Peyer's patch (tissue), 4 donors: ENCODE results near the gene NET1.

Experiments
- CTCF ChIP-seq, 6 experiments: fragments of 450-650 bp in 4 of 6; fragments of 200-600 bp in 2 of 6; sonication (generic) in 1 of 6; IDR thresholded peaks; one replicate each; pipeline ENCODE4 v1.5.1; 2017 to 2019; ENCODE audit warnings: antibody characterized with exemption in 6 of 6, mild to moderate bottlenecking in 3 of 6, moderate library complexity in 1 of 6
- POLR2A ChIP-seq, 2 donors: fragments of 450-650 bp; IDR thresholded peaks; one replicate each; pipeline ENCODE4 v1.5.1; 2017; ENCODE audit warnings: antibody characterized with exemption in 2 of 2, mild to moderate bottlenecking in 2 of 2, moderate library complexity in 2 of 2

GRCh38 chr10:5508161-5508604, 95.8 kb downstream of the NET1 start:
- no peak for TF ChIP-seq CTCF (IDR thresholded peaks at IDR 0.05)
- TF ChIP-seq POLR2A (IDR thresholded peaks at IDR 0.05), result no peak
